Uterus (tissue), 4 donors: ENCODE results near the gene FAM177B. TPM values are rescaled to one million over a fixed set of nuclear protein-coding genes. Genes with fewer than 3 reads are reported as not detected.

Source experiments
- DNase-seq, 2 donors: peaks; one replicate each; pipeline ENCODE4 v3.0.0-alpha.2; 2019 to 2020
- H3K27ac ChIP-seq, 2 donors: fragments of 200-600 bp; sonication (generic); 1 replicate in 1 of 2; 2 replicates in 1 of 2; pipeline ENCODE4 v1.5.1; 2016 to 2018
- H3K27me3 ChIP-seq, 2 donors: fragments of 200-600 bp; sonication (generic); one replicate each; pipeline ENCODE4 v1.5.1; 2018 to 2019; ENCODE audit warnings: control low read depth in 1 of 2
- H3K36me3 ChIP-seq, 2 donors: fragments of 200-600 bp; sonication (generic); one replicate each; pipeline ENCODE4 v1.5.1; 2019; ENCODE audit warnings: control low read depth in 1 of 2
- H3K4me1 ChIP-seq, 2 donors: fragments of 200-600 bp; sonication (generic); one replicate each; pipeline ENCODE4 v1.5.1; 2018 to 2019; ENCODE audit warnings: control low read depth in 1 of 2
- H3K4me3 ChIP-seq, 2 donors: fragments of 200-600 bp; sonication (generic); 1 replicate in 1 of 2; 2 replicates in 1 of 2; pipeline ENCODE4 v1.5.1; 2018 to 2019; ENCODE audit warnings: mild to moderate bottlenecking in 1 of 2
- H3K9me3 ChIP-seq, 2 donors: fragments of 200-600 bp; sonication (generic); one replicate each; pipeline ENCODE4 v1.5.1; 2019; ENCODE audit warnings: control low read depth in 1 of 2
- CTCF ChIP-seq, 4 experiments: fragments of 200-600 bp in 2 of 4; fragments of 450-650 bp in 2 of 4; sonication (generic) in 2 of 4; IDR thresholded peaks; one replicate each; pipeline ENCODE4 v1.5.1; 2016 to 2019; ENCODE audit warnings: antibody characterized with exemption in 4 of 4, mild to moderate bottlenecking in 2 of 4, moderate library complexity in 1 of 4
- POLR2A ChIP-seq, 2 donors: fragments of 450-650 bp; IDR thresholded peaks; one replicate each; pipeline ENCODE4 v1.6.1; 2016; ENCODE audit warnings: antibody characterized with exemption in 2 of 2, mild to moderate bottlenecking in 1 of 2, moderate library complexity in 1 of 2
- intact Hi-C: fragments of 100-400 bp; cut with DNase I; formaldehyde crosslinking; loops from one replicate; pipeline ENCODE4 v1.15.1; 2023; ENCODE audit warnings: low total_unique reads
- total RNA-seq, 4 donors: library from RNA; depleted of rRNA in 3 of 4; stranded (reverse); fragments of >200 nt in 3 of 4; gene quantifications; one replicate each; pipeline versions ENCODE4 v1.1.0 to v1.2.4, GENCODE V29; 2014 to 2023
- donor health status: DM: yes; HTN: yes; CAD: no.

The FAM177B gene
- total RNA-seq, 4 donors from 2014 or later, result 0.40 TPM; not detected in 3

- Histone ChIP-seq H3K4me3 (peak overlapping the region; percentile 73 to 91), H3K27ac (peak overlapping the region; percentile 94 to 99), H3K27me3 (no peaks in the 10 kb centered on the region), H3K9me3 (no peaks in the 10 kb centered on the region), H3K36me3 (no peaks in the 10 kb centered on the region), H3K4me1 (peaks cover 6 to 7% of the 10 kb centered on the region in 2 donors)
- intact Hi-C loops, result no loop called here
- TF ChIP-seq POLR2A (IDR thresholded peaks at IDR 0.05), result no peak
- no peak for TF ChIP-seq CTCF (IDR thresholded peaks at IDR 0.05)
- peak; percentile 51 for DNase-seq
Measured at GRCh38 chr1:222711319-222712252, 25.4 kb upstream of the FAM177B start.

GRCh38 chr1:222712253-222713090 is 24.5 kb upstream of the FAM177B start, which contains the start of the genes AIDA and BROX:
TSS of gene AIDA (minus strand) at chr1:222712491. CDS start at chr1:222712317, 174 bp downstream.
TSS of gene BROX (plus strand) at chr1:222712564. CDS start at chr1:222715700, 3,136 bp downstream.
- H3K4me3 ChIP-seq, result peak within 1 kb of the TSS; percentile 73 to 91
- H3K9me3 ChIP-seq, result no peaks in the 10 kb centered on the region
- TF ChIP-seq POLR2A (IDR thresholded peaks at IDR 0.05), result peak; percentile 41 to 49
- no peak for TF ChIP-seq CTCF (IDR thresholded peaks at IDR 0.05)
- H3K27ac ChIP-seq, result peak within 1 kb of the TSS; percentile 94 to 99
- H3K4me1 ChIP-seq, result peaks cover 6 to 7% of the 10 kb centered on the region in 2 donors
- intact Hi-C loops, result no loop called here
- H3K27me3 ChIP-seq, result no peaks in the 10 kb centered on the region
- H3K36me3 ChIP-seq, result no peaks in the 10 kb centered on the region
- peak; percentile 92 to 95 for DNase-seq

GRCh38 chr1:222713091-222713961 is 23.7 kb upstream of the FAM177B start:
- peak overlapping the region; percentile 94 to 99 for H3K27ac ChIP-seq
- H3K36me3 ChIP-seq, result no peaks in the 10 kb centered on the region
- peak overlapping the region; percentile 73 to 91 for H3K4me3 ChIP-seq
- intact Hi-C loops, result no loop called here
- TF ChIP-seq POLR2A (IDR thresholded peaks at IDR 0.05) (peak in 1 of 2 donors; percentile 42), CTCF (IDR thresholded peaks at IDR 0.05) (no peak)
- peaks cover 6 to 7% of the 10 kb centered on the region in 2 donors for H3K4me1 ChIP-seq
- H3K27me3 ChIP-seq, result no peaks in the 10 kb centered on the region
- H3K9me3 ChIP-seq, result no peaks in the 10 kb centered on the region
- DNase-seq, result peak; percentile 90 to 92

- no peaks in the 10 kb centered on the region for H3K9me3 ChIP-seq
- H3K4me1 ChIP-seq, result no peaks in the 10 kb centered on the region
- H3K4me3 ChIP-seq, result no peak overlapping the region
- intact Hi-C loops, result no loop called here
- H3K27ac ChIP-seq, result no peak overlapping the region
- no peak for DNase-seq
- H3K27me3 ChIP-seq, result no peaks in the 10 kb centered on the region
- no peak for TF ChIP-seq POLR2A (IDR thresholded peaks at IDR 0.05)
- TF ChIP-seq CTCF (IDR thresholded peaks at IDR 0.05), result no peak
- H3K36me3 ChIP-seq, result no peaks in the 10 kb centered on the region
Measured at GRCh38 chr1:222716393-222716792, 20.6 kb upstream of the FAM177B start.
